NOMO-1 (cell line): Measurements from ENCODE around the gene VWA8.
"Not testable (repeated sequence)": the region's sequence is repeated elsewhere in the genome, so short reads cannot be mapped to it uniquely, and the experiment has no call there.

Experiments used
- DNase-seq, 2 experiments: peaks; one replicate each; lab custom pipeline; 2025; ENCODE audit not compliant: unreplicated experiment in 2 of 2; lab: John Stamatoyannopoulos, UW

Gene VWA8

GRCh38 chr13:41969072-41969471, 8.2 kb upstream of the VWA8 start:
- DNase-seq, result no peak

- no peak for DNase-seq
These were observed 5.8 kb upstream of the VWA8 start for GRCh38 chr13:41966671-41967070.

GRCh38 chr13:41962994-41963393, 2.1 kb upstream of the VWA8 start:
- DNase-seq, result no peak

- DNase-seq, result peak in 1 of 2 experiments; percentile 20
These were observed 504 bp upstream of the VWA8 start for GRCh38 chr13:41961466-41961760.

- peak in 1 of 2 experiments; percentile 28 for DNase-seq
These were observed 685 bp downstream of the VWA8 start for GRCh38 chr13:41960211-41960636.

- DNase-seq, result no peak
These were observed 4.6 kb downstream of the VWA8 start for GRCh38 chr13:41956272-41956671.

- peak; percentile 80 to 98 for DNase-seq
These were observed 5.3 kb downstream of the VWA8 start for GRCh38 chr13:41955605-41956004.

GRCh38 chr13:41954226-41954625, 6.7 kb downstream of the VWA8 start:
- no peak for DNase-seq

- no peak for DNase-seq
These were observed 8.2 kb downstream of the VWA8 start for GRCh38 chr13:41952749-41953148.

GRCh38 chr13:41949104-41949503, 11.8 kb downstream of the VWA8 start:
- not testable (repeated sequence) for DNase-seq

- DNase-seq, result no peak
These were observed 15.0 kb downstream of the VWA8 start for GRCh38 chr13:41945926-41946325.

GRCh38 chr13:41944635-41945397, 16.1 kb downstream of the VWA8 start:
- no peak for DNase-seq

GRCh38 chr13:41944229-41944628, 16.7 kb downstream of the VWA8 start:
- DNase-seq, result no peak

GRCh38 chr13:41942462-41943094, 18.3 kb downstream of the VWA8 start:
- no peak for DNase-seq

- DNase-seq, result no peak
These were observed 19.7 kb downstream of the VWA8 start for GRCh38 chr13:41941174-41941573.

- no peak for DNase-seq
These were observed 21.5 kb downstream of the VWA8 start for GRCh38 chr13:41939398-41939797.

GRCh38 chr13:41938918-41939317, 22.0 kb downstream of the VWA8 start:
- peak; percentile 21 to 60 for DNase-seq

GRCh38 chr13:41937388-41937787, 23.5 kb downstream of the VWA8 start:
- DNase-seq, result no peak

GRCh38 chr13:41935501-41935900, 25.4 kb downstream of the VWA8 start:
- no peak for DNase-seq

- DNase-seq, result no peak
These were observed 25.9 kb downstream of the VWA8 start for GRCh38 chr13:41934994-41935393.

GRCh38 chr13:41934120-41934519, 26.8 kb downstream of the VWA8 start:
- no peak for DNase-seq

GRCh38 chr13:41931337-41931736, 29.6 kb downstream of the VWA8 start:
- no peak for DNase-seq

- DNase-seq, result no peak
These were observed 30.8 kb downstream of the VWA8 start for GRCh38 chr13:41930154-41930553.
